Measurements from ENCODE around the gene PSMB2. TPM values are rescaled to one million over a fixed set of nuclear protein-coding genes. Genes with fewer than 3 reads are reported as not detected.

PSMB2 gene
- total RNA-seq, 1 donor from 2014 or later = 70.7 TPM

DNA sequence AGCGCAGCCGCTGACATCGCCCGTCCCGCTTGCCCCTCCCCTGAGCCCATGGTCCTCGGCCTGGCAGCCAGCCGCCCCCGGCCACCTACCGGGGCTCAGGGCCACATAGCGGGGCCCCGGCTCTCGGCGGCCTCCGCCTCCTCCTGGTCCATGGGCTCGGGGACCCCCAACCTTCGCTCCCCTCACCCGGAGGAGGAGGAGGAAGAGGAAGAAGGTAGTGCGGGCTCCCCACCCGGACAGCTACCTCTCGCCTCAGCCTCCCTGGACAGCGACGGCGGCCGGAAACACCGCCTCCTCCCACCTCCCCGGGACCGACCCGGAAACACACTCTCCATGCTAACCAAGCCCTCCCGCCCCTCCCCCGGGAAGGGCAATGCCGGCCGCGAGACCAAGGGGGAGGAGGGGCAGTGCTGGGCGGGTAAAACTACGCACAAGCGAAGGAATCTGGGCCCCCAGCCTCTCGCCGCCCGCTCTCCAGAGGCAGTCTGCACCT is 84.2 kb downstream of the PSMB2 start, which contains the start of gene KIAA0319L:
Gene KIAA0319L (minus strand): TSS at position 286 of the 493 bp plus-strand sequence. CDS start 2,912 bp downstream, outside the sequence.
- H3K4me3 Mint-ChIP-seq (ENCODE audit: unreplicated experiment) = peak within 1 kb of the TSS; percentile 98
- peak within 1 kb of the TSS; percentile 93 for H3K27ac Mint-ChIP-seq (ENCODE audit: unreplicated experiment)
- H3K36me3 Mint-ChIP-seq (ENCODE audit: unreplicated experiment) = peaks cover 19% of the 10 kb centered on the region
- H3K4me1 Mint-ChIP-seq (ENCODE audit: unreplicated experiment) = peaks cover 44% of the 10 kb centered on the region
- DNase-seq (ENCODE audit: extremely low spot score, unreplicated experiment) = no peak
- TF ChIP-seq, protein P1, sequence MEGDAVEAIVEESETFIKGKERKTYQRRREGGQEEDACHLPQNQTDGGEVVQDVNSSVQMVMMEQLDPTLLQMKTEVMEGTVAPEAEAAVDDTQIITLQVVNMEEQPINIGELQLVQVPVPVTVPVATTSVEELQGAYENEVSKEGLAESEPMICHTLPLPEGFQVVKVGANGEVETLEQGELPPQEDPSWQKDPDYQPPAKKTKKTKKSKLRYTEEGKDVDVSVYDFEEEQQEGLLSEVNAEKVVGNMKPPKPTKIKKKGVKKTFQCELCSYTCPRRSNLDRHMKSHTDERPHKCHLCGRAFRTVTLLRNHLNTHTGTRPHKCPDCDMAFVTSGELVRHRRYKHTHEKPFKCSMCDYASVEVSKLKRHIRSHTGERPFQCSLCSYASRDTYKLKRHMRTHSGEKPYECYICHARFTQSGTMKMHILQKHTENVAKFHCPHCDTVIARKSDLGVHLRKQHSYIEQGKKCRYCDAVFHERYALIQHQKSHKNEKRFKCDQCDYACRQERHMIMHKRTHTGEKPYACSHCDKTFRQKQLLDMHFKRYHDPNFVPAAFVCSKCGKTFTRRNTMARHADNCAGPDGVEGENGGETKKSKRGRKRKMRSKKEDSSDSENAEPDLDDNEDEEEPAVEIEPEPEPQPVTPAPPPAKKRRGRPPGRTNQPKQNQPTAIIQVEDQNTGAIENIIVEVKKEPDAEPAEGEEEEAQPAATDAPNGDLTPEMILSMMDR (IDR thresholded peaks at IDR 0.05) = peak; percentile 4
- no peaks in the 10 kb centered on the region for H3K9me3 Mint-ChIP-seq (ENCODE audit: unreplicated experiment)
- no peaks in the 10 kb centered on the region for H3K27me3 Mint-ChIP-seq (ENCODE audit: unreplicated experiment)

DNA sequence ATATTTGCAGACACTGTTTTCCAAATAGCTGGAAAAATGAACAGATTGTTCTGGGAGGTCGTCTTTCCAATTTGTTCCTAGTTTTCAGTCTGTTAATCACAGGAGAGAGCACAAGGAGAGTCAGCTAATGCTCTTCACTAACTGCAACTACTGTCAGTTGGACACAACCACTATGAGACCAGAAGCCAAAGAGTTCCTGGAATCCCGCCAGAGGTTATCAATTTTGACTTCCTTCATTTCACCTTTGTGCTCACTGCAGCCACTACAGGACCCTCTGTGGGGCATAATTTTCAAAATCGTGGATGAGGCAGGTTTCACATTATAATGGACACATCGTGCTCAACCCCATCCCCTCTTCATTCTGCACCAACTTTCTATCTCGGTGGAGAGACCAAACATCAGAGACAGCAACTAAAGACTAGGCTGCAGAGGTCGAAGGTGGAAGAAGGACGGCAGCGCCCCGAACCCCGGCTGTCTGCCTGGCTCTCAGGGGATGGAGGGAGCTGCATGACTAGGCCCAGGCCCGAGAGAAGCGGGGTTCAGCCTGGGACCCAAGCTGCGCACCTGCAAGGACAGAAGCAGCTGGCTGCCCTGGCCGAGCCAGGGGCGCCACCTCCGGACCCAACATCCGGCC is 84.7 kb downstream of the PSMB2 start:
- TF ChIP-seq, protein P1 (IDR thresholded peaks at IDR 0.05) = peak; percentile 5
- Mint-ChIP-seq H3K9me3 (ENCODE audit: unreplicated experiment) (no peaks in the 10 kb centered on the region), H3K4me3 (ENCODE audit: unreplicated experiment) (peak overlapping the region; percentile 98), H3K36me3 (ENCODE audit: unreplicated experiment) (peaks cover 21% of the 10 kb centered on the region), H3K27ac (ENCODE audit: unreplicated experiment) (peak overlapping the region; percentile 57), H3K4me1 (ENCODE audit: unreplicated experiment) (peaks cover 42% of the 10 kb centered on the region), H3K27me3 (ENCODE audit: unreplicated experiment) (no peaks in the 10 kb centered on the region)
- no peak for DNase-seq (ENCODE audit: extremely low spot score, unreplicated experiment)

DNA sequence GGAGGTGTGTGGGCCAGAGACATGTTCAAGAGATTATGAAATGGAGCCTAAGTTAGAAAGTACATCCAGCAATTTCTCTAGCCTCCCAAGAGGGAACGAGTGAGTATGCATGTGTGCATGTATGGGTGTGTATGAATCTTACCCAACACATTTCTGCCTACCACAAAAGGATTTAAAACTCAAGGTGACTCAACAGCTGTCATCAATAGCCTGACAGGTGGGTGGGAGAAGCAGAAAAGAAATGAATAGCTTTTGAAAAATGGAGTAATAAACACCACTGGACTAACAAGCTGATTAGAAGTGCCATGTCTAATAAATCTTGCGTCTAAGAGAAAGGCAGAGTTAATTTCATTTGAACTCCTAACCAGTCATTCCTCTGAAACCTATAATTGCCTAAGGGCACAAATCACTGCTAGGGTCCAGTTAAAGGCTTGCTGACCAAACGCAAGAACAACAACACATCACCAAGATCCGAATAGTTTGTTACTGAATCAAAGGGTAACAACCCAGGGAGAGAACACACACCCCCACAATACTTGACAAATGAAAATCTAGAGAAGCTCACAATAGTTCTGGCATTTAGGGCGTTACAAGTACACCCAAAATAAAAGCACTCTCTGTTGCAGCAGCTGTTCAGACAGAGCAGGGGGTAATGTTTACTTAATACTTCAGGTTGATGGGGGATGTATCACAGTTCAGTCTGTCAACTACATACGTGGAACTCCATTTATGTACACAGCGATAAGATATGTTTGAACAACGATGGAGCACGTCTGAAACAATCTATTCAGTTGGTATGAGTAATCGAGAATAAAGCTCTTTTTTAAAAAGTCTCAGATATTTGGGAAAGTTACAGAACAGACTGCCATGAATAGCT is 85.5 kb downstream of the PSMB2 start:
- H3K36me3 Mint-ChIP-seq (ENCODE audit: unreplicated experiment) = peaks cover 19% of the 10 kb centered on the region
- H3K27me3 Mint-ChIP-seq (ENCODE audit: unreplicated experiment) = no peaks in the 10 kb centered on the region
- peaks cover 37% of the 10 kb centered on the region for H3K4me1 Mint-ChIP-seq (ENCODE audit: unreplicated experiment)
- no peak for DNase-seq (ENCODE audit: extremely low spot score, unreplicated experiment)
- H3K9me3 Mint-ChIP-seq (ENCODE audit: unreplicated experiment) = no peaks in the 10 kb centered on the region
- TF ChIP-seq, protein P1 (IDR thresholded peaks at IDR 0.05) = no peak
- H3K4me3 Mint-ChIP-seq (ENCODE audit: unreplicated experiment) = peak overlapping the region; percentile 98
- peak overlapping the region; percentile 57 for H3K27ac Mint-ChIP-seq (ENCODE audit: unreplicated experiment)

DNA sequence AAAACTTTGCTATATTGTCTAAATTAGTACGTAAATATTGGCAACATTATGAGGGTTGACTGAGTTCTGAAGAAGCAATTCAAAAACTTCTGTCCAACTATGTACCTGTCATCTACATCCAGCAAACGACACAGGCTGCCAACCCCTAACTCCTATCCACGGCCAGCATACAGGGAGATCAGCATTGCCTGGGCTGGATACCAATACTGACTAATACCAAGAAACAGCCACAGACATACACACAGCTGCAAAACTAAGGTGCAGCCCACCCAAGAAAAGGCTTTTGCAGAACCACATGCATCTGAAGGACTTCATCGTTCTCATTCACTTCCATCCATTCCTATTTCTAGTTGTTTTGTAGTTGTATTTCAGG is 86.1 kb downstream of the PSMB2 start:
- Mint-ChIP-seq H3K36me3 (ENCODE audit: unreplicated experiment) (peaks cover 19% of the 10 kb centered on the region), H3K4me3 (ENCODE audit: unreplicated experiment) (peak overlapping the region; percentile 8), H3K4me1 (ENCODE audit: unreplicated experiment) (peaks cover 36% of the 10 kb centered on the region), H3K27ac (ENCODE audit: unreplicated experiment) (no peak overlapping the region), H3K9me3 (ENCODE audit: unreplicated experiment) (no peaks in the 10 kb centered on the region), H3K27me3 (ENCODE audit: unreplicated experiment) (no peaks in the 10 kb centered on the region)
- TF ChIP-seq, protein P1 (IDR thresholded peaks at IDR 0.05) = no peak
- no peak for DNase-seq (ENCODE audit: extremely low spot score, unreplicated experiment)
